Spleen (tissue), 11 donors: ENCODE results near the gene GPN2. TPM values are rescaled to one million over a fixed set of nuclear protein-coding genes. Genes with fewer than 3 reads are reported as not detected.

ENCODE experiments used
- DNase-seq: peaks from one replicate; pipeline ENCODE4 v3.0.0-alpha.2; 2020
- H3K27ac ChIP-seq, 8 donors: fragments of 200-600 bp; sonication (generic) in 7 of 8; 1 replicate in 4 of 8; 2 replicates in 4 of 8; pipeline versions ENCODE4 v1.5.0 to v1.8.0; 2016 to 2021; ENCODE audit warnings: inconsistent platforms in 4 of 8, mild to moderate bottlenecking in 4 of 8, moderate library complexity in 1 of 8
- H3K27me3 ChIP-seq, 7 donors: fragments of 200-600 bp; sonication (generic) in 6 of 7; replicated peaks in 1 of 7; 1 replicate in 4 of 7; 2 replicates in 3 of 7; pipeline versions ENCODE4 v1.5.0 to v1.8.0; 2016 to 2021; ENCODE audit warnings: inconsistent platforms in 3 of 7, mild to moderate bottlenecking in 1 of 7
- H3K36me3 ChIP-seq, 6 donors: fragments of 200-600 bp; sonication (generic) in 5 of 6; 1 replicate in 4 of 6; 2 replicates in 2 of 6; pipeline versions ENCODE4 v1.5.0 to v1.8.0; 2016 to 2021; ENCODE audit warnings: inconsistent platforms in 2 of 6
- H3K4me1 ChIP-seq, 6 donors: fragments of 200-600 bp; sonication (generic) in 5 of 6; 1 replicate in 3 of 6; 2 replicates in 3 of 6; pipeline versions ENCODE4 v1.5.0 to v1.8.0; 2016 to 2021; ENCODE audit warnings: inconsistent platforms in 3 of 6
- H3K4me3 ChIP-seq, 8 donors: fragments of 200-600 bp; sonication (generic) in 7 of 8; 1 replicate in 4 of 8; 2 replicates in 4 of 8; pipeline versions ENCODE4 v1.5.0 to v1.8.0; 2016 to 2021; ENCODE audit warnings: inconsistent platforms in 4 of 8, mild to moderate bottlenecking in 4 of 8, moderate library complexity in 2 of 8
- H3K9me3 ChIP-seq, 8 donors: fragments of 200-600 bp; sonication (generic) in 7 of 8; 1 replicate in 4 of 8; 2 replicates in 4 of 8; pipeline versions ENCODE4 v1.5.0 to v1.8.0; 2016 to 2021; ENCODE audit warnings: inconsistent platforms in 4 of 8
- CTCF ChIP-seq, 11 experiments: fragments of 200-600 bp in 7 of 11; fragments of 450-650 bp in 4 of 11; sonication (generic) in 4 of 11; IDR thresholded peaks in 8 of 11; conservative IDR thresholded peaks in 3 of 11; 1 replicate in 7 of 11; 2 replicates in 4 of 11; pipeline versions ENCODE4 v1.4.0 to v1.8.0; 2016 to 2021; ENCODE audit warnings: antibody characterized with exemption in 11 of 11, inconsistent platforms in 4 of 11, mild to moderate bottlenecking in 1 of 11
- POLR2A ChIP-seq, 3 donors: fragments of 450-650 bp; IDR thresholded peaks; one replicate each; pipeline ENCODE4 v1.5.1; 2017; ENCODE audit warnings: antibody characterized with exemption in 3 of 3, mild to moderate bottlenecking in 1 of 3
- POLR2AphosphoS5 ChIP-seq, 3 donors: sonication (generic); formaldehyde crosslinking; IDR thresholded peaks; one replicate each; pipeline ENCODE4 v1.5.1; 2017; ENCODE audit warnings: antibody characterized with exemption in 3 of 3
- WGBS, 5 donors: extraction: QIAGEN DNeasy Blood & Tissue Kit in 3 of 5; methylation state at CpG; one replicate each; pipeline versions ENCODE4 v1.1.5 to v1.1.7; 2013 to 2018; 5-methylcytosine and 5-hydroxymethylcytosine counted together
- intact Hi-C: fragments of 100-400 bp; cut with DNase I; formaldehyde crosslinking; loops from one replicate; pipeline ENCODE4 v1.15.0; 2023; ENCODE audit warnings: low total_unique reads
- polyA plus RNA-seq, 3 donors: library from polyadenylated mRNA; stranded (reverse); fragments of 200-250 nt; gene quantifications; one replicate each; pipeline ENCODE4 v1.2.1, GENCODE V29; 2013
- total RNA-seq, 7 donors: library from RNA; depleted of rRNA in 3 of 7; stranded (reverse); fragments of >200 nt in 3 of 7; fragmentation: NEBNext Ultra II Directional in 4 of 7; extraction: Animal tissue kit (Norgen Biotek cat#: 25700) in 4 of 7; gene quantifications; one replicate each; pipeline versions ENCODE4 v1.1.0 to v1.2.1, GENCODE V29; 2016 to 2021
- donor health status: healthy with polysubstance abuse.
- donor health status: DM: no; HTN: no; CAD: no; lungs with moderate emphysema.
- donor health status: DM: no; HTN: no; CAD: no.
- donor health status: Bipolar disorder and iron deficiency.
- donor health status: healthy.
- donor health status: DM: no; HTN: no; CAD: no.
- donor health status: DM: yes; HTN: yes; CAD: no.

The GPN2 gene
- total and polyA plus RNA-seq, 10 donors: 11.6 to 28.7 (median 17.1) TPM

GRCh38 chr1:26856181-26856580, 33.9 kb downstream of the GPN2 start:
- WGBS, 5 donors: 94 to 95% (median 94%) methylated on average over 11 of the region's 11 CpGs
- Histone ChIP-seq H3K4me3 (no peak overlapping the region), H3K4me1 (peaks cover 0 to 9% (median 2%) of the 10 kb centered on the region in 6 donors), H3K27me3 (no peaks in the 10 kb centered on the region), H3K36me3 (peaks cover 0 to 74% (median 62%) of the 10 kb centered on the region in 6 donors), H3K9me3 (no peaks in the 10 kb centered on the region), H3K27ac (no peak overlapping the region)
- no peak for DNase-seq
- peak in 2 of 3 donors; percentile 10 to 28 for TF ChIP-seq POLR2AphosphoS5 (IDR thresholded peaks at IDR 0.05)
- TF ChIP-seq CTCF (IDR thresholded peaks at IDR 0.05 in 8 of 11, conservative IDR thresholded peaks at IDR 0.05 in 3 of 11): no peak
- no peak for TF ChIP-seq POLR2A (IDR thresholded peaks at IDR 0.05)
- intact Hi-C loops: no loop called here

GRCh38 chr1:26855636-26856035, 34.4 kb downstream of the GPN2 start:
- WGBS, 5 donors: 91 to 100% (median 95%) methylated on average over 4 of the region's 4 CpGs
- TF ChIP-seq POLR2A (IDR thresholded peaks at IDR 0.05): no peak
- no peak for TF ChIP-seq CTCF (IDR thresholded peaks at IDR 0.05 in 8 of 11, conservative IDR thresholded peaks at IDR 0.05 in 3 of 11)
- no peak for TF ChIP-seq POLR2AphosphoS5 (IDR thresholded peaks at IDR 0.05)
- no peaks in the 10 kb centered on the region for H3K9me3 ChIP-seq
- H3K27me3 ChIP-seq: no peaks in the 10 kb centered on the region
- peaks cover 0 to 80% (median 67%) of the 10 kb centered on the region in 6 donors for H3K36me3 ChIP-seq
- peaks cover 0 to 9% (median 2%) of the 10 kb centered on the region in 6 donors for H3K4me1 ChIP-seq
- intact Hi-C loops: no loop called here
- H3K4me3 ChIP-seq: no peak overlapping the region
- H3K27ac ChIP-seq: no peak overlapping the region
- no peak for DNase-seq

GRCh38 chr1:26854906-26855305, 35.2 kb downstream of the GPN2 start:
- H3K4me3 ChIP-seq: no peak overlapping the region
- H3K9me3 ChIP-seq: no peaks in the 10 kb centered on the region
- 89 to 95% (median 92%) methylated on average over 5 of the region's 5 CpGs for WGBS, 5 donors
- H3K4me1 ChIP-seq: peaks cover 0 to 9% (median 2%) of the 10 kb centered on the region in 6 donors
- peaks cover 0 to 87% (median 75%) of the 10 kb centered on the region in 6 donors for H3K36me3 ChIP-seq
- DNase-seq: no peak
- H3K27me3 ChIP-seq: no peaks in the 10 kb centered on the region
- TF ChIP-seq CTCF (IDR thresholded peaks at IDR 0.05 in 8 of 11, conservative IDR thresholded peaks at IDR 0.05 in 3 of 11): no peak
- no peak for TF ChIP-seq POLR2A (IDR thresholded peaks at IDR 0.05)
- TF ChIP-seq POLR2AphosphoS5 (IDR thresholded peaks at IDR 0.05): no peak
- H3K27ac ChIP-seq: no peak overlapping the region
- intact Hi-C loops: no loop called here

- Histone ChIP-seq H3K4me3 (no peak overlapping the region), H3K9me3 (no peaks in the 10 kb centered on the region), H3K36me3 (peaks cover 0 to 100% (median 88%) of the 10 kb centered on the region in 6 donors), H3K4me1 (peaks cover 0 to 21% (median 2%) of the 10 kb centered on the region in 6 donors), H3K27me3 (no peaks in the 10 kb centered on the region), H3K27ac (no peak overlapping the region)
- 95 to 98% (median 98%) methylated on average over 10 of the region's 10 CpGs for WGBS, 5 donors
- no peak for DNase-seq
- TF ChIP-seq POLR2AphosphoS5 (IDR thresholded peaks at IDR 0.05) (peak in 1 of 3 donors; percentile 29), POLR2A (IDR thresholded peaks at IDR 0.05) (no peak), CTCF (IDR thresholded peaks at IDR 0.05 in 8 of 11, conservative IDR thresholded peaks at IDR 0.05 in 3 of 11) (no peak)
- intact Hi-C loops: no loop called here
Observed at GRCh38 chr1:26853600-26853999, 36.5 kb downstream of the GPN2 start.
